Small intestine (tissue), 7 donors: ENCODE measurements around the gene RASA3. TPM values are rescaled to one million over a fixed set of nuclear protein-coding genes. Genes with fewer than 3 reads are reported as not detected.
A peak's percentile ranks its signal among the peaks of the same experiment; 100 is the strongest.

Source experiments
- DNase-seq, 2 donors: peaks; one replicate each; pipeline versions ENCODE4 v3.0.0 to v3.0.0-alpha.2; 2013
- FAIRE-seq: peaks from 2 replicates; lab custom pipeline; 2012; peaks lifted over from hg19 to GRCh38; lab: Jason Lieb, UNC
- H3K27ac ChIP-seq, 3 donors: one replicate each; pipeline ENCODE4 v1.5.1; 2013; ENCODE audit warnings: low read length in 2 of 3, mild to moderate bottlenecking in 2 of 3, control low read depth in 1 of 3, inconsistent platforms in 1 of 3, low read depth in 1 of 3, moderate library complexity in 1 of 3
- H3K27me3 ChIP-seq, 3 donors: one replicate each; pipeline ENCODE4 v1.6.1; 2013; ENCODE audit warnings: low read length in 3 of 3, inconsistent platforms in 1 of 3; ENCODE audit not compliant: control insufficient read depth in 3 of 3, insufficient read depth in 3 of 3
- H3K36me3 ChIP-seq, 3 donors: one replicate each; pipeline ENCODE4 v1.6.1; 2013; ENCODE audit warnings: low read length in 3 of 3, inconsistent platforms in 1 of 3, low read depth in 1 of 3, mild to moderate bottlenecking in 1 of 3, moderate library complexity in 1 of 3; ENCODE audit not compliant: control insufficient read depth in 3 of 3, insufficient read depth in 2 of 3
- H3K4me1 ChIP-seq, 3 donors: one replicate each; pipeline ENCODE4 v1.6.1; 2013; ENCODE audit warnings: low read length in 2 of 3, inconsistent platforms in 1 of 3, low read depth in 1 of 3, mild to moderate bottlenecking in 1 of 3, moderate library complexity in 1 of 3; ENCODE audit not compliant: control insufficient read depth in 3 of 3, insufficient read depth in 2 of 3
- H3K4me3 ChIP-seq, 3 donors: one replicate each; pipeline ENCODE4 v1.5.1; 2013; ENCODE audit warnings: low read length in 3 of 3, control low read depth in 1 of 3, inconsistent platforms in 1 of 3, low read depth in 1 of 3, mild to moderate bottlenecking in 1 of 3, moderate library complexity in 1 of 3
- H3K9me3 ChIP-seq, 2 donors: one replicate each; pipeline ENCODE4 v1.6.1; 2013; ENCODE audit warnings: low read depth in 1 of 2, low read length in 1 of 2; ENCODE audit not compliant: control insufficient read depth in 2 of 2, insufficient read depth in 1 of 2
- WGBS, 3 donors: extraction: QIAGEN DNeasy Blood & Tissue Kit; methylation state at CpG; one replicate each; pipeline ENCODE4 v1.1.7; 2013; 5-methylcytosine and 5-hydroxymethylcytosine counted together
- polyA plus RNA-seq, 4 donors: library from polyadenylated mRNA; stranded (reverse) in 3 of 4; unstranded in 1 of 4; fragments of 200-250 nt in 3 of 4; fragments of 120-200 nt in 1 of 4; gene quantifications; one replicate each; pipeline versions ENCODE4 v1.2.1 to v1.2.3, GENCODE V29; 2013
- donor health status: healthy with polysubstance abuse.
- donor health status: control.
- donor health status: control.
- donor health status: Bipolar disorder and iron deficiency.
- donor health status: healthy.

The RASA3 gene
- polyA plus RNA-seq, 4 donors = 2.0 to 7.2 (median 6.5) TPM

DNA sequence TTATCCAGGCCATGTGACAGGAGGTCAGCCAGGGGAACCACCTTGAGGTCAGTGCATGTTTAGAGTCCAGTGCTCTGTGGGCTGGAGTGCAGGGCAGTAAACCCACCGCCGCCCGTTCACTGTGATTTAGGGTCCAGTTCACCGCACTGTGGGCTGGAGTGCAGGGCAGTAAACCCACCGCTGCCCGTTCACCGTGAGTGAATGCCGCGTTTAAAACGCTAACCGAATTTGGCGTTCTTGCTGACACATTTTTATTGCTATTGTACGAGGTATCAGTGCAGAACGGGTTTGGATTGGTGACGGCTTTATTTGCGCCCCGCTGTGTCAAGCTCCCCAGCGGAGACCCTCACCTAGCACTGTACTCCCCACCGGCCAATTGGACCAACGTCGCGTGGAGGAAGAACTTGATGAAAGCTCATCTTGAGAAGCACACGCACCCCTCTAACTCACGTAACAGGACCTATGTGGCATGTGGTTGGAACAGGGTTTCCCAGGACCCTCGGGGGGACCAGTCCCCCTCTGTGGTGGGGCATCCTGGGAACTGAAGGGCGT is 186.5 kb downstream of the RASA3 start:
- no peaks in the 10 kb centered on the region for H3K9me3 ChIP-seq
- peaks cover 0 to 5% (median 0%) of the 10 kb centered on the region in 3 donors for H3K36me3 ChIP-seq
- peaks cover 0 to 5% (median 0%) of the 10 kb centered on the region in 3 donors for H3K4me1 ChIP-seq
- no peak for DNase-seq
- FAIRE-seq = no peak
- H3K27me3 ChIP-seq = no peaks in the 10 kb centered on the region
- WGBS, 3 donors = 87 to 92% (median 90%) methylated on average over 26 of the region's 26 CpGs
- no peak overlapping the region for H3K4me3 ChIP-seq
- no peak overlapping the region for H3K27ac ChIP-seq

DNA sequence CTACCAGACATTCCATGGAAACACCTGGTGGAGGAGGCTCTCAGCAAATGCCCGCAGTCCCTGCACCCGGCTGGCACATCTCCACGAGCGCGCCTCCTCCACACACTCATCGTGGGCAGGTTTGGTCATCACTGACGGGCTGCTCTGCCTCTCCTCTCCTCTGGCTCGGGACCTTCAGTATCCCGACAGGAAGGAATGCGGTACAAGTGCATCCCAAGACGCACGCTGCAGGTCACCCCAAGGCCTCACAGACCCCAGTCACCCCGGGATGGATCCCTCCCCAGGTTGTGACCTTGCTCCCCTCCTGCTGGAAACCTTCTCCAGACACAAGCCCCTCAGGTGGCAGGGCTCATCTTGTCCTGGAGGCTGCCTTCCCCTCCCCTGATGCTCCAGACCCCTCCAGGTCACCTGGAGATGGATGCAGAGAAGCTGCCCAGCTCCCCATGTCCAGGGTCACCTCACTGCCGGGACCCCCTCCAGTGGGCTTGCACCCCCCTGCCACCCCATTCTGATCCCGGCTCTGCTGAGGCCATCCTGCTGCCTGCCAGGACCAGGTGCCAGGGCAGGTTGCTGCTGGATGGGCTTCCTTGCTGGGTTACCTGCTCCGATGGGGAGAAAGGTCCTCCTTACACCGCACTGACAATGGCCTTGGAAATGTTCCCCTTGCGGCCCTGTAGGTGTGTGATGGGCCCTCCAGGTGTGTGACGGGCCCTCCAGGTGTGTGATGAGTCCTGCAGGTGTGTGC is 188.4 kb downstream of the RASA3 start:
- Histone ChIP-seq H3K36me3 (peaks cover 0 to 5% (median 0%) of the 10 kb centered on the region in 3 donors), H3K9me3 (no peaks in the 10 kb centered on the region), H3K27ac (no peak overlapping the region), H3K4me1 (peaks cover 0 to 12% (median 0%) of the 10 kb centered on the region in 3 donors), H3K4me3 (no peak overlapping the region), H3K27me3 (no peaks in the 10 kb centered on the region)
- FAIRE-seq (no peak), DNase-seq (no peak)
- 87 to 91% (median 89%) methylated on average over 11 to 19 of the region's 19 CpGs for WGBS, 3 donors

GRCh38 chr13:113942591-113943103 is 189.8 kb downstream of the RASA3 start:
- no peaks in the 10 kb centered on the region for H3K27me3 ChIP-seq
- 89 to 92% (median 90%) methylated on average over 23 of the region's 23 CpGs for WGBS, 3 donors
- peaks cover 0 to 5% (median 0%) of the 10 kb centered on the region in 3 donors for H3K36me3 ChIP-seq
- no peaks in the 10 kb centered on the region for H3K9me3 ChIP-seq
- no peak overlapping the region for H3K4me3 ChIP-seq
- H3K4me1 ChIP-seq = peaks cover 0 to 22% (median 0%) of the 10 kb centered on the region in 3 donors
- H3K27ac ChIP-seq = no peak overlapping the region
- DNase-seq (no peak), FAIRE-seq (no peak)

GRCh38 chr13:113941571-113942191 is 190.7 kb downstream of the RASA3 start:
- 21 to 61% (median 29%) methylated on average over 13 to 16 of the region's 16 CpGs for WGBS, 3 donors
- FAIRE-seq (no peak), DNase-seq (peak in 1 of 2 donors; percentile 66)
- H3K9me3 ChIP-seq = no peaks in the 10 kb centered on the region
- H3K27ac ChIP-seq = no peak overlapping the region
- H3K4me1 ChIP-seq = peaks cover 0 to 30% (median 0%) of the 10 kb centered on the region in 3 donors
- H3K36me3 ChIP-seq = peaks cover 0 to 5% (median 0%) of the 10 kb centered on the region in 3 donors
- peaks cover 0 to 3% (median 0%) of the 10 kb centered on the region in 3 donors for H3K27me3 ChIP-seq
- no peak overlapping the region for H3K4me3 ChIP-seq

DNA sequence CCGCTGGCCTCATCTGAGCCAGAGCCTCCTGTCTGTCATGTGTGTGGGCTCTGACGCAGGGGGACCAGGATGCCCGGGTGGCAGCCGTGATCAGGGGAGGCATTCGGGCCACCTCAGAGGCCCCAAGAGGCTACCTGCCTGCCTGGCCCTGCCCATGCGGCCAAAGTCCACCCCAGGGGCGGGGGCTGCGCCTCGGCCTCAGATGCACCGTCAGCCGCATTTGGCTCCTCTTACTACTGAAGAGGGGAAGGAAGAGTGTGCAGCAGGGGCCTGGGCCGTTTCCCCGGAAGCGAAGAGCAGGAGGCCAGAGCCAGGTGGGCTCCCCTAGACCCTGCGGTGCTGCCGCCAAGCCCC is 192.5 kb downstream of the RASA3 start:
- DNase-seq (peak; percentile 59 to 91), FAIRE-seq (no peak)
- H3K27ac ChIP-seq = peak overlapping the region in 1 of 3 donors; percentile 25
- no peaks in the 10 kb centered on the region for H3K9me3 ChIP-seq
- WGBS, 3 donors = 11 to 57% (median 43%) methylated on average over 13 to 16 of the region's 16 CpGs
- peaks cover 0 to 3% (median 0%) of the 10 kb centered on the region in 3 donors for H3K27me3 ChIP-seq
- H3K4me3 ChIP-seq = peak overlapping the region in 1 of 3 donors; percentile 32
- H3K36me3 ChIP-seq = peaks cover 0 to 5% (median 0%) of the 10 kb centered on the region in 3 donors
- H3K4me1 ChIP-seq = peaks cover 0 to 43% (median 0%) of the 10 kb centered on the region in 3 donors

GRCh38 chr13:113939129-113939943 is 193.1 kb downstream of the RASA3 start:
- H3K9me3 ChIP-seq = no peaks in the 10 kb centered on the region
- no peak for DNase-seq
- peaks cover 0 to 44% (median 0%) of the 10 kb centered on the region in 3 donors for H3K4me1 ChIP-seq
- no peak overlapping the region for H3K4me3 ChIP-seq
- 21 to 62% (median 40%) methylated on average over 27 to 28 of the region's 28 CpGs for WGBS, 3 donors
- H3K36me3 ChIP-seq = peaks cover 0 to 5% (median 0%) of the 10 kb centered on the region in 3 donors
- peaks cover 0 to 3% (median 0%) of the 10 kb centered on the region in 3 donors for H3K27me3 ChIP-seq
- FAIRE-seq = no peak
- peak overlapping the region in 1 of 3 donors; percentile 25 for H3K27ac ChIP-seq

GRCh38 chr13:113938716-113939115 is 193.7 kb downstream of the RASA3 start:
- Histone ChIP-seq H3K4me1 (peaks cover 0 to 44% (median 0%) of the 10 kb centered on the region in 3 donors), H3K4me3 (no peak overlapping the region), H3K36me3 (no peaks in the 10 kb centered on the region), H3K27me3 (peaks cover 0 to 3% (median 0%) of the 10 kb centered on the region in 3 donors), H3K9me3 (no peaks in the 10 kb centered on the region), H3K27ac (no peak overlapping the region)
- FAIRE-seq (no peak), DNase-seq (peak; percentile 29 to 55)
- 15 to 44% (median 20%) methylated on average over 11 of the region's 11 CpGs for WGBS, 3 donors
